HuH-7.5 (cell line): ENCODE results near the gene DPP6.
"Not testable (repeated sequence)": the region's sequence is repeated elsewhere in the genome, so short reads cannot be mapped to it uniquely, and the experiment has no call there.

Source experiments
- DNase-seq: peaks from one replicate; pipeline ENCODE4 v3.0.0; 2011; ENCODE audit warnings: low spot score

Gene DPP6

GRCh38 chr7:154072395-154073181, 20.4 kb downstream of the DPP6 start:
- DNase-seq, result not testable (repeated sequence)

GRCh38 chr7:154078523-154078922, 26.3 kb downstream of the DPP6 start:
- DNase-seq, result not testable (repeated sequence)

GRCh38 chr7:154080249-154080648, 28.1 kb downstream of the DPP6 start:
- DNase-seq, result not testable (repeated sequence)

- DNase-seq, result not testable (repeated sequence)
Measured at GRCh38 chr7:154087037-154087725, 35.0 kb downstream of the DPP6 start.

GRCh38 chr7:154092093-154092492, 39.9 kb downstream of the DPP6 start:
- DNase-seq, result not testable (repeated sequence)

- not testable (repeated sequence) for DNase-seq
Measured at GRCh38 chr7:154095201-154095600, 43.0 kb downstream of the DPP6 start.

- DNase-seq, result not testable (repeated sequence)
Measured at GRCh38 chr7:154105063-154105462, 52.9 kb downstream of the DPP6 start.

- DNase-seq, result not testable (repeated sequence)
Measured at GRCh38 chr7:154109615-154110014, 57.4 kb downstream of the DPP6 start.

- DNase-seq, result not testable (repeated sequence)
Measured at GRCh38 chr7:154113732-154114351, 61.6 kb downstream of the DPP6 start.

- DNase-seq, result not testable (repeated sequence)
Measured at GRCh38 chr7:154117411-154118390, 65.5 kb downstream of the DPP6 start.

GRCh38 chr7:154120825-154121224, 68.6 kb downstream of the DPP6 start:
- DNase-seq, result not testable (repeated sequence)

GRCh38 chr7:154122720-154123119, 70.5 kb downstream of the DPP6 start:
- not testable (repeated sequence) for DNase-seq

GRCh38 chr7:154123397-154123796, 71.2 kb downstream of the DPP6 start:
- not testable (repeated sequence) for DNase-seq

- not testable (repeated sequence) for DNase-seq
Measured at GRCh38 chr7:154129142-154129541, 76.9 kb downstream of the DPP6 start.

GRCh38 chr7:154132617-154133016, 80.4 kb downstream of the DPP6 start:
- DNase-seq, result not testable (repeated sequence)

GRCh38 chr7:154133703-154134277, 81.6 kb downstream of the DPP6 start:
- DNase-seq, result not testable (repeated sequence)

GRCh38 chr7:154134698-154135097, 82.5 kb downstream of the DPP6 start:
- DNase-seq, result not testable (repeated sequence)

GRCh38 chr7:154135646-154136045, 83.4 kb downstream of the DPP6 start:
- not testable (repeated sequence) for DNase-seq

GRCh38 chr7:154145922-154146706, 93.9 kb downstream of the DPP6 start:
- DNase-seq, result not testable (repeated sequence)

GRCh38 chr7:154146707-154147038, 94.5 kb downstream of the DPP6 start:
- DNase-seq, result not testable (repeated sequence)
